Brain pericyte (primary cell): ENCODE data around the gene S100A7A.

Source experiments
- DNase-seq: peaks from one replicate; pipeline ENCODE4 v3.0.0-alpha.2; 2012; ENCODE audit warnings: low read depth, low spot score

Gene S100A7A

GRCh38 chr1:153415850-153416570 lies at the start of gene S100A7A:
Gene S100A7A (plus strand): TSS chr1:153416520. CDS start chr1:153418083, 1,563 bp downstream.
- DNase-seq: no peak

GRCh38 chr1:153367090-153367489 lies 49.2 kb upstream of the S100A7A start:
- no peak for DNase-seq

- DNase-seq: no peak
These were observed 47.8 kb upstream of the S100A7A start for GRCh38 chr1:153368495-153368894.

- no peak for DNase-seq
These were observed 46.2 kb upstream of the S100A7A start for GRCh38 chr1:153370146-153370545.

- DNase-seq: no peak
These were observed 45.1 kb upstream of the S100A7A start for GRCh38 chr1:153371231-153371630.

- DNase-seq: no peak
These were observed 43.7 kb upstream of the S100A7A start for GRCh38 chr1:153372571-153372970.

- no peak for DNase-seq
These were observed 42.2 kb upstream of the S100A7A start for GRCh38 chr1:153374071-153374470.

GRCh38 chr1:153375511-153375910 lies 40.8 kb upstream of the S100A7A start, which contains the start of gene S100A12:
Gene S100A12 (minus strand): TSS chr1:153375621. CDS start chr1:153374592, 1,029 bp downstream.
- DNase-seq: no peak

GRCh38 chr1:153379591-153379990 lies 36.7 kb upstream of the S100A7A start:
- DNase-seq: no peak

GRCh38 chr1:153380711-153381110 lies 35.6 kb upstream of the S100A7A start:
- no peak for DNase-seq

GRCh38 chr1:153384958-153385580 lies 31.3 kb upstream of the S100A7A start:
- no peak for DNase-seq

GRCh38 chr1:153386500-153386901 lies 29.8 kb upstream of the S100A7A start:
- DNase-seq: no peak

- no peak for DNase-seq
These were observed 29.3 kb upstream of the S100A7A start for GRCh38 chr1:153387001-153387400.

- DNase-seq: no peak
These were observed 28.5 kb upstream of the S100A7A start for GRCh38 chr1:153387785-153388184.

GRCh38 chr1:153389401-153389800 lies 26.9 kb upstream of the S100A7A start:
- no peak for DNase-seq

- DNase-seq: no peak
These were observed 26.1 kb upstream of the S100A7A start for GRCh38 chr1:153389973-153390879.

GRCh38 chr1:153390938-153391710 lies 25.2 kb upstream of the S100A7A start, which contains the start of gene S100A8:
Gene S100A8 (minus strand): TSS chr1:153391073. CDS start chr1:153390535, 538 bp downstream.
- no peak for DNase-seq

GRCh38 chr1:153392258-153392657 lies 24.1 kb upstream of the S100A7A start:
- DNase-seq: no peak

GRCh38 chr1:153392822-153393221 lies 23.5 kb upstream of the S100A7A start:
- no peak for DNase-seq

GRCh38 chr1:153393926-153394325 lies 22.4 kb upstream of the S100A7A start:
- DNase-seq: no peak

GRCh38 chr1:153394391-153394790 lies 21.9 kb upstream of the S100A7A start:
- DNase-seq: no peak
